PC-3 (cell line): ENCODE measurements around the gene AGTR1.

Source experiments
- EZH2 ChIP-seq: fragments of 300-600 bp; sonication (generic); IDR thresholded peaks from one replicate; pipeline ENCODE4 v1.6.1; 2017; ENCODE audit warnings: antibody characterized with exemption, mild to moderate bottlenecking, low read length; ENCODE audit not compliant: unreplicated experiment
- EZH2phosphoT487 ChIP-seq: fragments of 300-600 bp; sonication (generic); IDR thresholded peaks from 2 replicates; pipeline ENCODE4 v1.6.1; 2018; ENCODE audit warnings: mild to moderate bottlenecking, antibody characterized with exemption, low read length, borderline replicate concordance
- TF ChIP-seq, protein P1 (sequence below): fragments of 300-600 bp; sonication (generic); conservative IDR thresholded peaks from 2 replicates; pipeline ENCODE4 v1.5.1; 2017; ENCODE audit warnings: antibody characterized with exemption, low read depth, mild to moderate bottlenecking, low read length

GRCh38 chr3:148710665-148711064 lies 13.0 kb downstream of the AGTR1 start:
- no peak for TF ChIP-seq EZH2phosphoT487
- no peak for TF ChIP-seq EZH2
- TF ChIP-seq, protein P1, sequence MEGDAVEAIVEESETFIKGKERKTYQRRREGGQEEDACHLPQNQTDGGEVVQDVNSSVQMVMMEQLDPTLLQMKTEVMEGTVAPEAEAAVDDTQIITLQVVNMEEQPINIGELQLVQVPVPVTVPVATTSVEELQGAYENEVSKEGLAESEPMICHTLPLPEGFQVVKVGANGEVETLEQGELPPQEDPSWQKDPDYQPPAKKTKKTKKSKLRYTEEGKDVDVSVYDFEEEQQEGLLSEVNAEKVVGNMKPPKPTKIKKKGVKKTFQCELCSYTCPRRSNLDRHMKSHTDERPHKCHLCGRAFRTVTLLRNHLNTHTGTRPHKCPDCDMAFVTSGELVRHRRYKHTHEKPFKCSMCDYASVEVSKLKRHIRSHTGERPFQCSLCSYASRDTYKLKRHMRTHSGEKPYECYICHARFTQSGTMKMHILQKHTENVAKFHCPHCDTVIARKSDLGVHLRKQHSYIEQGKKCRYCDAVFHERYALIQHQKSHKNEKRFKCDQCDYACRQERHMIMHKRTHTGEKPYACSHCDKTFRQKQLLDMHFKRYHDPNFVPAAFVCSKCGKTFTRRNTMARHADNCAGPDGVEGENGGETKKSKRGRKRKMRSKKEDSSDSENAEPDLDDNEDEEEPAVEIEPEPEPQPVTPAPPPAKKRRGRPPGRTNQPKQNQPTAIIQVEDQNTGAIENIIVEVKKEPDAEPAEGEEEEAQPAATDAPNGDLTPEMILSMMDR: no peak
